Cardiac muscle cell (in vitro differentiated cells and primary cell): ENCODE results near the gene EOGT. TPM values are rescaled to one million over a fixed set of nuclear protein-coding genes. Genes with fewer than 3 reads are reported as not detected.

Experiments used
- DNase-seq, 2 donors: peaks; one replicate each; pipeline versions ENCODE4 v3.0.0 to v3.0.0-alpha.2; 2010 to 2017; ENCODE audit warnings: low read depth in 1 of 2, low spot score in 1 of 2
- H3K27ac ChIP-seq: fragments of 200-600 bp; sonication (generic); 2 replicates; pipeline ENCODE4 v1.5.1; 2016
- H3K27me3 ChIP-seq: fragments of 200-600 bp; sonication (generic); 2 replicates; pipeline ENCODE4 v1.6.0; 2016; ENCODE audit warnings: control low read depth
- H3K36me3 ChIP-seq: fragments of 200-600 bp; sonication (generic); 2 replicates; pipeline ENCODE4 v1.5.1; 2016; ENCODE audit warnings: control low read depth
- H3K4me1 ChIP-seq: fragments of 200-600 bp; sonication (generic); 2 replicates; pipeline ENCODE4 v1.8.1; 2017; ENCODE audit warnings: low read depth, mild to moderate bottlenecking, mixed run types
- H3K4me3 ChIP-seq: fragments of 200-600 bp; sonication (generic); 2 replicates; pipeline ENCODE4 v1.5.1; 2016; ENCODE audit warnings: mild to moderate bottlenecking
- H3K9me3 ChIP-seq: fragments of 200-600 bp; sonication (generic); 2 replicates; pipeline ENCODE4 v1.5.1; 2017; ENCODE audit warnings: low read depth, mild to moderate bottlenecking, control low read depth
- CTCF ChIP-seq: IDR thresholded peaks from 2 replicates; pipeline ENCODE4 v1.5.1; 2012; ENCODE audit warnings: low read depth, mild to moderate bottlenecking, low read length
- polyA plus RNA-seq: library from polyadenylated mRNA; unstranded; fragments of >200 nt; fragmentation: Nextera tagmentation; extraction: Ambion mirVana; gene quantifications from 2 replicates; pipeline ENCODE4 v1.2.1, GENCODE V29; 2016
- total RNA-seq: library from RNA; depleted of rRNA; stranded (reverse); fragments of >200 nt; gene quantifications from 2 replicates; pipeline ENCODE4 v1.2.3, GENCODE V29; 2016

The EOGT gene
- total and polyA plus RNA-seq, 2 experiments from 2014 or later, result 11.3 to 16.9 TPM

GRCh38 chr3:68986496-68987208 lies 26.8 kb downstream of the EOGT start:
- Histone ChIP-seq H3K4me1 (no peaks in the 10 kb centered on the region), H3K9me3 (no peaks in the 10 kb centered on the region), H3K27ac (no peak overlapping the region), H3K36me3 (peaks cover 17% of the 10 kb centered on the region), H3K27me3 (no peaks in the 10 kb centered on the region), H3K4me3 (no peak overlapping the region)
- TF ChIP-seq CTCF, result no peak
- no peak for DNase-seq

GRCh38 chr3:68985146-68985790 lies 28.2 kb downstream of the EOGT start:
- no peaks in the 10 kb centered on the region for H3K9me3 ChIP-seq
- no peak for DNase-seq
- no peaks in the 10 kb centered on the region for H3K4me1 ChIP-seq
- no peak overlapping the region for H3K27ac ChIP-seq
- no peak overlapping the region for H3K4me3 ChIP-seq
- peaks cover 30% of the 10 kb centered on the region for H3K36me3 ChIP-seq
- no peak for TF ChIP-seq CTCF
- no peaks in the 10 kb centered on the region for H3K27me3 ChIP-seq

- no peak overlapping the region for H3K4me3 ChIP-seq
- no peaks in the 10 kb centered on the region for H3K9me3 ChIP-seq
- no peaks in the 10 kb centered on the region for H3K27me3 ChIP-seq
- H3K27ac ChIP-seq, result no peak overlapping the region
- peaks cover 37% of the 10 kb centered on the region for H3K36me3 ChIP-seq
- no peaks in the 10 kb centered on the region for H3K4me1 ChIP-seq
- no peak for DNase-seq
- TF ChIP-seq CTCF, result no peak
Measured at GRCh38 chr3:68984011-68984530, 29.4 kb downstream of the EOGT start.

- TF ChIP-seq CTCF, result no peak
- H3K4me3 ChIP-seq, result no peak overlapping the region
- H3K36me3 ChIP-seq, result peaks cover 39% of the 10 kb centered on the region
- no peak for DNase-seq
- no peak overlapping the region for H3K27ac ChIP-seq
- H3K4me1 ChIP-seq, result no peaks in the 10 kb centered on the region
- H3K9me3 ChIP-seq, result no peaks in the 10 kb centered on the region
- no peaks in the 10 kb centered on the region for H3K27me3 ChIP-seq
Measured at GRCh38 chr3:68977486-68978167, 35.9 kb downstream of the EOGT start.

- TF ChIP-seq CTCF, result no peak
Measured at GRCh38 chr3:68974711-68975110, 38.8 kb downstream of the EOGT start.

More at GRCh38 chr3:68974711-68975110, 38.8 kb downstream of the EOGT start:
- no peak overlapping the region for H3K27ac ChIP-seq
- no peak overlapping the region for H3K4me3 ChIP-seq
- H3K36me3 ChIP-seq, result peaks cover 19% of the 10 kb centered on the region
- DNase-seq, result no peak
- no peaks in the 10 kb centered on the region for H3K4me1 ChIP-seq
- H3K27me3 ChIP-seq, result no peaks in the 10 kb centered on the region
- no peaks in the 10 kb centered on the region for H3K9me3 ChIP-seq
